Ascending aorta (tissue), 2 donors: ENCODE data around the gene EIF2AK2. TPM values are rescaled to one million over a fixed set of nuclear protein-coding genes. Genes with fewer than 3 reads are reported as not detected.

Experiments
- DNase-seq, 2 donors: peaks; one replicate each; pipeline ENCODE4 v3.0.0-alpha.2; 2019; ENCODE audit warnings: low spot score in 2 of 2
- H3K27ac ChIP-seq, 2 donors: fragments of 200-600 bp; sonication (generic); one replicate each; pipeline ENCODE4 v1.5.1; 2016 to 2017; ENCODE audit warnings: mild to moderate bottlenecking in 1 of 2
- H3K27me3 ChIP-seq: fragments of 200-600 bp; sonication (generic); one replicate; pipeline ENCODE4 v1.5.1; 2017
- H3K36me3 ChIP-seq, 2 donors: fragments of 200-600 bp; sonication (generic); one replicate each; pipeline ENCODE4 v1.5.1; 2016
- H3K4me1 ChIP-seq, 2 donors: fragments of 200-600 bp; sonication (generic); one replicate each; pipeline ENCODE4 v1.5.1; 2016 to 2017; ENCODE audit warnings: mild to moderate bottlenecking in 1 of 2
- H3K4me3 ChIP-seq, 2 donors: fragments of 200-600 bp; sonication (generic); one replicate each; pipeline ENCODE4 v1.5.1; 2016 to 2017; ENCODE audit warnings: mild to moderate bottlenecking in 1 of 2
- H3K9me3 ChIP-seq, 2 donors: fragments of 200-600 bp; sonication (generic); one replicate each; pipeline ENCODE4 v1.5.1; 2016
- intact Hi-C: fragments of 100-400 bp; cut with DNase I; formaldehyde crosslinking; loops from one replicate; pipeline ENCODE4 v1.15.1; 2023
- total RNA-seq: library from RNA; depleted of rRNA; stranded (reverse); fragments of >200 nt; gene quantifications from one replicate; pipeline ENCODE4 v1.1.0, GENCODE V29; 2016
- TF ChIP-seq, protein P1 (sequence below), 3 experiments: fragments of 200-600 bp in 2 of 3; fragments of 450-650 bp in 1 of 3; sonication (generic) in 2 of 3; IDR thresholded peaks; one replicate each; pipeline ENCODE4 v1.5.1; 2016 to 2019; ENCODE audit warnings: antibody characterized with exemption in 3 of 3, mild to moderate bottlenecking in 1 of 3, moderate library complexity in 1 of 3

EIF2AK2 gene
- total RNA-seq, 1 donor from 2014 or later, result 10.6 TPM

DNA sequence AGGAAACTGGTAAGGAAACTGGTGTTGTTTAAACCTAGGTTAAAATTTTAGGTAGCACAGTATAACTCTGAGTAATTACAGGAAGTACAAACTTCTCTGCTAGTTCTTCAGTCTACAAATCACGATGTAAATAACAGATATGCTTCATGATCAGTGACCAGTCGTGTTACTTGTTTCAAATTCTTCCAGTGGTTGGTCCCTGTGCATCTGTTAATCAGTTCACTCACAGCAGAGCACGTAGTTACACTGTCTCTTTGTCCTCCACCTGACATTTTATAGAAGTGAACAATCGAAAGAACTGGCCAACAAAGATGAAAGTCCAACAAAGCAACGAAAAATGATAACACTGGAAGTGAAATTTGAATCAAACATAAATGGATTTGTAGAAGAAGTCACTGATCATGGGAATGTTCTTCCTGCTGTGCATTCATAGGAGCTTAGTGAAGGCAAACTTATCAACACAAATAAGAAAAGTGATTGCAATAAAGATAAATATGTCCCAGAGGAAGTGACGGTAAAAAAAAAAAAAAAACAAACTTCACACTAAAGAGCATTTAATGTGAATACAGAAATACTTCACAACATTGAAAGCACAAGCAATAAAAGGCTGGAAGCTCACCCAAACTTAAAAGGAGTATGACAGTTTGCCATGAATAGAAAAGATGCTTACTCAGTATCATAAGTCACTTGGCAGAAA is 7.0 kb downstream of the EIF2AK2 start:
- no peak overlapping the region for H3K27ac ChIP-seq
- TF ChIP-seq, protein P1, sequence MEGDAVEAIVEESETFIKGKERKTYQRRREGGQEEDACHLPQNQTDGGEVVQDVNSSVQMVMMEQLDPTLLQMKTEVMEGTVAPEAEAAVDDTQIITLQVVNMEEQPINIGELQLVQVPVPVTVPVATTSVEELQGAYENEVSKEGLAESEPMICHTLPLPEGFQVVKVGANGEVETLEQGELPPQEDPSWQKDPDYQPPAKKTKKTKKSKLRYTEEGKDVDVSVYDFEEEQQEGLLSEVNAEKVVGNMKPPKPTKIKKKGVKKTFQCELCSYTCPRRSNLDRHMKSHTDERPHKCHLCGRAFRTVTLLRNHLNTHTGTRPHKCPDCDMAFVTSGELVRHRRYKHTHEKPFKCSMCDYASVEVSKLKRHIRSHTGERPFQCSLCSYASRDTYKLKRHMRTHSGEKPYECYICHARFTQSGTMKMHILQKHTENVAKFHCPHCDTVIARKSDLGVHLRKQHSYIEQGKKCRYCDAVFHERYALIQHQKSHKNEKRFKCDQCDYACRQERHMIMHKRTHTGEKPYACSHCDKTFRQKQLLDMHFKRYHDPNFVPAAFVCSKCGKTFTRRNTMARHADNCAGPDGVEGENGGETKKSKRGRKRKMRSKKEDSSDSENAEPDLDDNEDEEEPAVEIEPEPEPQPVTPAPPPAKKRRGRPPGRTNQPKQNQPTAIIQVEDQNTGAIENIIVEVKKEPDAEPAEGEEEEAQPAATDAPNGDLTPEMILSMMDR (IDR thresholded peaks at IDR 0.05), result no peak
- peaks cover 23 to 32% of the 10 kb centered on the region in 2 donors for H3K36me3 ChIP-seq
- no peaks in the 10 kb centered on the region for H3K9me3 ChIP-seq
- H3K4me1 ChIP-seq, result peaks cover 0 to 4% of the 10 kb centered on the region in 2 donors
- no peak overlapping the region for H3K4me3 ChIP-seq
- H3K27me3 ChIP-seq, result no peaks in the 10 kb centered on the region
- intact Hi-C loops, result no loop called here
- DNase-seq, result no peak

DNA sequence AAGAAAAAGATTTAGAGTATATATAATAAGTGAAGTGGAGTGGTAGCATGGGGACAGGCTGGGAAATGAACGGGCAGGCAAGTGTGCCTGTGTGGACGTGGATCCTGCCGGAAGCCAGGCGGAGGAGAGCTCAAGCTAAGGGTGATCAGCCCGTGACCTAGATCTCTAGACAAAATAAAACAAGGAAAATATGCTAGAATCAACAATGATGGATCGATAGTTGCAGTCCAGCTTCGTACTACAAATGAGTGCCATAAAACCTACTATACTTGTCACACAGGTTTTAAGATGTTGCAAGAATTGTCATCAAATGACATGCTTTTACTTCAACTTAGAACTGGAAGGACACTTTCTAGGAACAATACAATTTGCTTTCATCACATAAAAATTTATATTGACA is 8.5 kb downstream of the EIF2AK2 start:
- intact Hi-C loops, result no loop called here
- TF ChIP-seq, protein P1 (IDR thresholded peaks at IDR 0.05), result no peak
- peaks cover 36 to 45% of the 10 kb centered on the region in 2 donors for H3K36me3 ChIP-seq
- H3K27me3 ChIP-seq, result no peaks in the 10 kb centered on the region
- no peak overlapping the region for H3K4me3 ChIP-seq
- no peaks in the 10 kb centered on the region for H3K9me3 ChIP-seq
- H3K4me1 ChIP-seq, result peaks cover 0 to 3% of the 10 kb centered on the region in 2 donors
- no peak overlapping the region for H3K27ac ChIP-seq
- no peak for DNase-seq

DNA sequence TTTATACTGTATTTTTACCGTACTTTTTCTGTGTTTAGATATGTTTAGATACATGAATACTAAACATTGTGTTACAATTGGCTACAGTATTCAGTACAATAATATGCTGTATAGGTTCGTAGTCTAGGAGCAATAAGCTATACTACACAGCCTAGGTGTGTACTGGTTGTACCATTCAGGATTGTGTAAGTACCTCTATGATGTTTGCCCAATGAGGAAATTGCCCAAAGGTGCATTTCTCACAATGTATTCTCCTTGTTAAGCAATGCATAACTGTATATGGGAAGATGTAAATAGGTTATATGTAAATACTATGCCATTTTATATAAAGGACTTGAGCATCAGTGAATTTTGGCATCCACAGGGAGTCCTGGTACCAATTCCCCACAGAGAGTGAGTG is 10.7 kb downstream of the EIF2AK2 start:
- Histone ChIP-seq H3K27ac (no peak overlapping the region), H3K9me3 (no peaks in the 10 kb centered on the region), H3K4me1 (peaks cover 0 to 3% of the 10 kb centered on the region in 2 donors), H3K4me3 (no peak overlapping the region), H3K36me3 (peaks cover 41 to 57% of the 10 kb centered on the region in 2 donors), H3K27me3 (no peaks in the 10 kb centered on the region)
- TF ChIP-seq, protein P1 (IDR thresholded peaks at IDR 0.05), result no peak
- intact Hi-C loops, result no loop called here
- DNase-seq, result no peak

DNA sequence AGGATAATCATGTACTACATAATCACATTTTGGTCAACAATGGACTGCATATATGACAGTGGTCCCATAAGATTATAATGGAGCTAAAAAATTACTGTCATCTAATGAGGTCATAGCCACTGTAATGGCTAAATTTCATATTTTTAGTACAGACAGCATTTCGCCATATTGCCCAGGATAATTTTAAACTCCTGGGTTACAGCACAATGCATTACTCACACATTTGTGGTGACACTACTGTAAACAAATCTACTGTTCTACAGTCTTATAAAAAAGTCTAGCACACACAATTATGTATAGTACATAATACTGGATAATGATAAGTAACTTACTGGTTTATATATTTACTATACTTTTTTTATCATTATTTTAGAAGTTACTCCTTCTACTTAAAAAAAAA is 12.8 kb downstream of the EIF2AK2 start:
- Histone ChIP-seq H3K36me3 (peaks cover 57 to 77% of the 10 kb centered on the region in 2 donors), H3K27me3 (no peaks in the 10 kb centered on the region), H3K9me3 (no peaks in the 10 kb centered on the region), H3K27ac (no peak overlapping the region), H3K4me1 (no peaks in the 10 kb centered on the region), H3K4me3 (no peak overlapping the region)
- DNase-seq, result no peak
- intact Hi-C loops, result no loop called here
- TF ChIP-seq, protein P1 (IDR thresholded peaks at IDR 0.05), result no peak

DNA sequence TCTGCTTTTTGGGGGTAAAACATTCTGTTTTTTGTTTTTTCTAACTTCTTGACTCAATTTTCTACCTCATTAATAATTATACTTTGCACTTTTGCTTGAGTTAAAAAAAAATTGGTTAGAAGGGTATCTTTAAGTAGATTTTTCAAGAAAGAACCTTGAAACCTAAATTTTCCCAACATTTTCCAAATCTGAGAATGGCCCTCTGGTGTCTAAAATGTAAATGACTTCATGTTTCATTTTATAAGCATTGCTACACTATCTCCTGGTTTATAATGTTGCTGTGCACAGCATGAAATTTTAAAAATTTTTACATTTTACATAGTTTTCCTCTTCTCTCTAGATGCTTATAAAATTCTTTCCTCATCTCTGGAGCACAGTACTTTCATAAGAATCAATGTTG is 14.2 kb downstream of the EIF2AK2 start:
- TF ChIP-seq, protein P1 (IDR thresholded peaks at IDR 0.05), result no peak
- H3K9me3 ChIP-seq, result no peaks in the 10 kb centered on the region
- intact Hi-C loops, result no loop called here
- no peaks in the 10 kb centered on the region for H3K27me3 ChIP-seq
- no peak overlapping the region for H3K4me3 ChIP-seq
- no peaks in the 10 kb centered on the region for H3K4me1 ChIP-seq
- H3K27ac ChIP-seq, result no peak overlapping the region
- peaks cover 67 to 84% of the 10 kb centered on the region in 2 donors for H3K36me3 ChIP-seq
- DNase-seq, result no peak
